Liver (tissue), 9 donors: ENCODE measurements around the gene ARFGAP1. TPM values are rescaled to one million over a fixed set of nuclear protein-coding genes. Genes with fewer than 3 reads are reported as not detected.

ENCODE experiments used
- DNase-seq: peaks from one replicate; pipeline ENCODE4 v3.0.0-alpha.2; 2017; ENCODE audit warnings: low spot score
- H3K27ac ChIP-seq, 2 donors: one replicate each; pipeline ENCODE4 v1.7.0; 2013; ENCODE audit warnings: inconsistent platforms in 2 of 2, low read length in 2 of 2, control low read depth in 1 of 2, low read depth in 1 of 2, mild to moderate bottlenecking in 1 of 2
- H3K27me3 ChIP-seq, 4 donors: one replicate each; pipeline versions ENCODE4 v1.6.1 to v1.7.0; 2013; ENCODE audit warnings: low read length in 3 of 4, inconsistent platforms in 1 of 4, mild to moderate bottlenecking in 1 of 4, moderate library complexity in 1 of 4; ENCODE audit not compliant: control insufficient read depth in 4 of 4, insufficient read depth in 4 of 4
- H3K36me3 ChIP-seq, 4 donors: one replicate each; pipeline versions ENCODE4 v1.6.1 to v1.7.0; 2013; ENCODE audit warnings: low read length in 3 of 4, mild to moderate bottlenecking in 3 of 4, low read depth in 1 of 4, moderate library complexity in 1 of 4; ENCODE audit not compliant: control insufficient read depth in 4 of 4, insufficient read depth in 3 of 4
- H3K4me1 ChIP-seq, 4 donors: one replicate each; pipeline versions ENCODE4 v1.6.1 to v1.7.0; 2013; ENCODE audit warnings: low read length in 3 of 4, mild to moderate bottlenecking in 3 of 4, moderate library complexity in 1 of 4; ENCODE audit not compliant: control insufficient read depth in 4 of 4, insufficient read depth in 4 of 4
- H3K4me3 ChIP-seq, 3 donors: one replicate each; pipeline versions ENCODE4 v1.6.1 to v1.7.0; 2013; ENCODE audit warnings: low read length in 3 of 3, control low read depth in 1 of 3, low read depth in 1 of 3, mild to moderate bottlenecking in 1 of 3
- H3K9ac ChIP-seq, 2 donors: one replicate each; pipeline ENCODE4 v1.7.0; 2013; ENCODE audit warnings: low read length in 2 of 2, mild to moderate bottlenecking in 2 of 2, moderate library complexity in 2 of 2, control low read depth in 1 of 2, low read depth in 1 of 2
- H3K9me3 ChIP-seq, 4 donors: one replicate each; pipeline versions ENCODE4 v1.6.1 to v1.7.0; 2013; ENCODE audit warnings: low read length in 3 of 4; ENCODE audit not compliant: control insufficient read depth in 4 of 4
- FOXA1 ChIP-seq: IDR thresholded peaks from 2 replicates; pipeline ENCODE4 v1.6.1; 2016; ENCODE audit warnings: antibody characterized with exemption
- FOXA2 ChIP-seq: IDR thresholded peaks from 2 replicates; pipeline ENCODE4 v1.6.1; 2016; ENCODE audit warnings: antibody characterized with exemption
- GABPA ChIP-seq, 2 donors: IDR thresholded peaks in 1 of 2; conservative IDR thresholded peaks in 1 of 2; 2 replicates each; pipeline ENCODE4 v1.6.1; 2016; ENCODE audit warnings: antibody characterized with exemption in 2 of 2, mild to moderate bottlenecking in 1 of 2, moderate library complexity in 1 of 2
- HNF4A ChIP-seq, 2 donors: conservative IDR thresholded peaks; 2 replicates each; pipeline ENCODE4 v1.6.1; 2016; ENCODE audit warnings: antibody characterized with exemption in 2 of 2, mild to moderate bottlenecking in 2 of 2
- HNF4G ChIP-seq: IDR thresholded peaks from 2 replicates; pipeline ENCODE4 v1.6.1; 2016; ENCODE audit warnings: antibody characterized with exemption
- JUND ChIP-seq, 2 donors: IDR thresholded peaks; 2 replicates each; pipeline ENCODE4 v1.6.1; 2016; ENCODE audit warnings: antibody characterized with exemption in 2 of 2
- NR2F2 ChIP-seq: IDR thresholded peaks from 2 replicates; pipeline ENCODE4 v1.6.1; 2016; ENCODE audit warnings: antibody characterized with exemption
- RAD21 ChIP-seq, 2 donors: IDR thresholded peaks; 2 replicates each; pipeline ENCODE4 v1.6.1; 2016; ENCODE audit warnings: antibody characterized with exemption in 2 of 2, mild to moderate bottlenecking in 2 of 2
- SP1 ChIP-seq: IDR thresholded peaks from 2 replicates; pipeline ENCODE4 v1.6.1; 2018; ENCODE audit warnings: antibody characterized with exemption, mild to moderate bottlenecking
- TAF1 ChIP-seq: conservative IDR thresholded peaks from 2 replicates; pipeline ENCODE4 v1.6.1; 2016; ENCODE audit warnings: antibody characterized with exemption, mild to moderate bottlenecking
- YY1 ChIP-seq: IDR thresholded peaks from 2 replicates; pipeline ENCODE4 v1.6.1; 2016; ENCODE audit warnings: antibody characterized with exemption, mild to moderate bottlenecking
- WGBS: extraction: QIAGEN DNeasy Blood & Tissue Kit; methylation state at CpG from one replicate; pipeline ENCODE4 v1.1.7; 2013; 5-methylcytosine and 5-hydroxymethylcytosine counted together
- polyA plus RNA-seq, 2 donors: library from polyadenylated mRNA; stranded (reverse) in 1 of 2; unstranded in 1 of 2; fragments of 200-250 nt in 1 of 2; fragments of >200 nt in 1 of 2; fragmentation: Nextera tagmentation in 1 of 2; extraction: Ambion mirVana in 1 of 2; gene quantifications; one replicate each; pipeline versions ENCODE4 v1.2.1 to v1.2.3, GENCODE V29; 2013 to 2015
- total RNA-seq, 2 donors: library from RNA; depleted of rRNA; stranded (reverse); fragments of >200 nt; gene quantifications; one replicate each; pipeline ENCODE4 v1.2.3, GENCODE V29; 2014
- TF ChIP-seq, protein P1 (sequence below): fragments of 150-350 bp; IDR thresholded peaks from 2 replicates; pipeline ENCODE4 v1.5.1; 2017; ENCODE audit warnings: improper control_type of control experiment, low read depth, low read length; ENCODE audit not compliant: missing input control
- donor health status: healthy.
- donor health status: healthy.
- donor health status: healthy.
- donor health status: healthy.
- donor health status: healthy.

Gene ARFGAP1
- total and polyA plus RNA-seq, 4 donors = 11.2 to 29.7 (median 21.8) TPM

DNA sequence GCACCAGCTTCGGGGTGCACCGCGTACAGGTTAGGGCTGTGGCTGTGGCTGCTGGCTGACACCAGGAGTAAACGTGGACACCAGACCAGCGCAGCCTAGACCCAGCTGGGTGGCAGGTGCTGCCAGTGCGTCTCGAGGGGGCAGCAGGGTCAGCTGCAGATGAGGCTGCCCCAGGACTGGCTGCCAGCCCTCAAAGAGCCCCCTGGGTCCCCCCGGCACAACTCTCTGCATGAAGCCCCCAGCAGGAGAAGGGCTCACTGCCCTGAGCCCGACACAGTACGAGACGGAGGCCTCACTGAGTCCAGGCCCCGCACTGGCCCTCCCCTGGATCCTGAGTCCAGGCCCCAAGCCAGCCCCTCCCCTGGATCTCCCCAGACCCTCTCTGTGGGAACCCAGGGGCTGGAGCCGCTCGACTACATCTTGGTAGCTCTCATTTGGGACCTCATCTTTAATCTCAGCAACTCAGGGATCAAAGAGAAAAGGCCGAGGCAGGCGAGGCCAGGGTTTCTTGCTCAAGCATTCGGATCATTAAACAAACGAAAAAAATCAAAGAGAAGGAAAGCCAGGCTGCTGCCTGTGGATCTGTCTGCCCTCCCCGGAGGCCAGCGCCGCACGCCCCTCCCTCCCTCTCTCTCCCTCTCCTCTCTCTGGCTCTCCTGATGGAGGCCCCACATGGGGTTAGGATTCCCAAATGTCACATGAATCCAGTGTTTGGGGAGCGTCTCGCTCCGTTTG lies 11.4 kb upstream of the ARFGAP1 start:
- no peak overlapping the region for H3K9ac ChIP-seq
- H3K9me3 ChIP-seq = no peaks in the 10 kb centered on the region
- no peak for DNase-seq
- WGBS = 47% methylated on average over 25 of the region's 25 CpGs
- no peaks in the 10 kb centered on the region for H3K36me3 ChIP-seq
- TF ChIP-seq SP1 (no peak), GABPA (IDR thresholded peaks at IDR 0.05 in 1 of 2, conservative IDR thresholded peaks at IDR 0.05 in 1 of 2) (no peak), TAF1 (no peak), HNF4A (conservative IDR thresholded peaks at IDR 0.05) (no peak), HNF4G (no peak), JUND (IDR thresholded peaks at IDR 0.05) (no peak), YY1 (no peak), NR2F2 (no peak), FOXA1 (no peak), RAD21 (IDR thresholded peaks at IDR 0.05) (no peak), FOXA2 (no peak)
- TF ChIP-seq, protein P1, sequence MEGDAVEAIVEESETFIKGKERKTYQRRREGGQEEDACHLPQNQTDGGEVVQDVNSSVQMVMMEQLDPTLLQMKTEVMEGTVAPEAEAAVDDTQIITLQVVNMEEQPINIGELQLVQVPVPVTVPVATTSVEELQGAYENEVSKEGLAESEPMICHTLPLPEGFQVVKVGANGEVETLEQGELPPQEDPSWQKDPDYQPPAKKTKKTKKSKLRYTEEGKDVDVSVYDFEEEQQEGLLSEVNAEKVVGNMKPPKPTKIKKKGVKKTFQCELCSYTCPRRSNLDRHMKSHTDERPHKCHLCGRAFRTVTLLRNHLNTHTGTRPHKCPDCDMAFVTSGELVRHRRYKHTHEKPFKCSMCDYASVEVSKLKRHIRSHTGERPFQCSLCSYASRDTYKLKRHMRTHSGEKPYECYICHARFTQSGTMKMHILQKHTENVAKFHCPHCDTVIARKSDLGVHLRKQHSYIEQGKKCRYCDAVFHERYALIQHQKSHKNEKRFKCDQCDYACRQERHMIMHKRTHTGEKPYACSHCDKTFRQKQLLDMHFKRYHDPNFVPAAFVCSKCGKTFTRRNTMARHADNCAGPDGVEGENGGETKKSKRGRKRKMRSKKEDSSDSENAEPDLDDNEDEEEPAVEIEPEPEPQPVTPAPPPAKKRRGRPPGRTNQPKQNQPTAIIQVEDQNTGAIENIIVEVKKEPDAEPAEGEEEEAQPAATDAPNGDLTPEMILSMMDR = no peak
- H3K4me3 ChIP-seq = no peak overlapping the region
- peaks cover 0 to 3% (median under 1%) of the 10 kb centered on the region in 4 donors for H3K27me3 ChIP-seq
- H3K4me1 ChIP-seq = peaks cover 0 to 2% (median under 1%) of the 10 kb centered on the region in 4 donors
- H3K27ac ChIP-seq = no peak overlapping the region

DNA sequence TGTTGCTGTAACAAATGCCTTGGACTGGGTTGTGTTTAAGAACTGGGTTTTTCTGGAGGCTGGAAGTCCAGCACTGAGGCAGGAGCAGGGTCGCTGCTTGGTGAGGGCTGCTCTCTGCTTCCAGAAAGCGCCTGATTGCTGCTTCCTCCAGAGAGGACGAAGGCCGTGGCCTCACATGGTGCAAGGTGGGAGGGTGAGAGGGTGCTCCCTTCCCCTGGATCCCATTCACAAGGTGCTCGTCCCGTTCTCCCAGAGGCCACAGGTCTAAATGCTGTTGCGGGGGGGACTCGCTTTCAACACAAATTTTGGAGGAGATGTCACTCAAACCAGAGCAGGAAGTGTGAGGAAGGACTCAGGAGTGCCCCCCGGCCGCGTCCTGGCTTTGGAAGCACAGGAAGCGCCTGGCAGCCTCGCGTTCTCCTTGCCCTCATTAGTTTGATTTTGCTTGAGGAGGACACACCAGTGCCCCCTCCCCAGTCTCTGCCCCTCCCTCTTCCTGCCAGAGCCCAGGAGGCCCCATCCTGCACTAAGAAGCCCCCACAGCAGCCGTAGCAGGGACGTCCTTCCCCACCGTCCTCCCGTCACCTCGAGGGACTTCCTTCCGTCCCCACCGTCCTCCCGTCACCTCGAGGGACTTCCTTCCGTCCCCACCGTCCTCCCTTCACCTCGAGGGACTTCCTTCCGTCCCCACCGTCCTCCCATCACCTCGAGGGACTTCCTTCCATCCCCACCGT lies 10.7 kb upstream of the ARFGAP1 start:
- Histone ChIP-seq H3K9ac (no peak overlapping the region), H3K27ac (no peak overlapping the region), H3K27me3 (peaks cover 0 to 2% (median under 1%) of the 10 kb centered on the region in 4 donors), H3K9me3 (no peaks in the 10 kb centered on the region), H3K4me3 (no peak overlapping the region), H3K36me3 (no peaks in the 10 kb centered on the region), H3K4me1 (peaks cover 0 to 3% (median 1%) of the 10 kb centered on the region in 4 donors)
- DNase-seq = no peak
- no peak for TF ChIP-seq RAD21 (IDR thresholded peaks at IDR 0.05)
- no peak for TF ChIP-seq TAF1
- WGBS = 53% methylated on average over 30 of the region's 30 CpGs

DNA sequence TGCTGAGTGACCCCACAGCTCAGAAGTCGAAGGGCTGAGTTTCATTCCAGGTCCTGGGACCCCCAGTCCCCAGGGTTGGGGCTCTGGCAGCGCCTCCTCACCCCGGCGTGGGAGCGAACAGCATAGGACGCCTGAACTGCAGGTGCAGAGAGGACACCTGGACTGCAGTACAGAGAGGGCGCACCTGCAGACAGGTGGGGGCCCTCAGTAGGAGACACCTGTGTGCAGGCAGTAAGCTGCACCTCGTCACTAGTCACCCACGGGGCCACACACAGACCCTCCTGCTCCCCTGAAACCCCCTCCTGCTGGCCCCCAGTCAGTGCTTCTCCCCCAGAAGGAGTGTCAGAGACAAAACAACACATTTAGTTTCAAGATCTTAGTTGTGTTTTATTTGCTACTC lies 9.8 kb upstream of the ARFGAP1 start:
- H3K27me3 ChIP-seq = peaks cover 0 to 2% (median under 1%) of the 10 kb centered on the region in 4 donors
- H3K9ac ChIP-seq = no peak overlapping the region
- no peaks in the 10 kb centered on the region for H3K9me3 ChIP-seq
- peaks cover 0 to 3% (median 1%) of the 10 kb centered on the region in 4 donors for H3K4me1 ChIP-seq
- WGBS = 79% methylated on average over 9 of the region's 9 CpGs
- no peak for DNase-seq
- no peaks in the 10 kb centered on the region for H3K36me3 ChIP-seq
- no peak overlapping the region for H3K4me3 ChIP-seq
- no peak for TF ChIP-seq FOXA2
- TF ChIP-seq, protein P1 = no peak
- H3K27ac ChIP-seq = no peak overlapping the region
